ENCODE results near the gene OGFR.

The OGFR gene

GRCh38 chr20:62797671-62798532 lies 6.7 kb upstream of the OGFR start:
- Mint-ChIP-seq H3K4me3 (peak overlapping the region; percentile 82), H3K27me3 (no peaks in the 10 kb centered on the region), H3K4me1 (ENCODE audit: low read depth) (peaks cover 37% of the 10 kb centered on the region), H3K36me3 (ENCODE audit: low read depth) (peaks cover 43% of the 10 kb centered on the region), H3K9me3 (no peaks in the 10 kb centered on the region), H3K27ac (peak overlapping the region; percentile 91)
- no peak for DNase-seq

GRCh38 chr20:62799036-62799435 lies 5.6 kb upstream of the OGFR start:
- peaks cover 43% of the 10 kb centered on the region for H3K36me3 Mint-ChIP-seq (ENCODE audit: low read depth)
- H3K27ac Mint-ChIP-seq, result no peak overlapping the region
- peaks cover 29% of the 10 kb centered on the region for H3K4me1 Mint-ChIP-seq (ENCODE audit: low read depth)
- H3K4me3 Mint-ChIP-seq, result no peak overlapping the region
- H3K9me3 Mint-ChIP-seq, result no peaks in the 10 kb centered on the region
- no peaks in the 10 kb centered on the region for H3K27me3 Mint-ChIP-seq
- no peak for DNase-seq

DNA sequence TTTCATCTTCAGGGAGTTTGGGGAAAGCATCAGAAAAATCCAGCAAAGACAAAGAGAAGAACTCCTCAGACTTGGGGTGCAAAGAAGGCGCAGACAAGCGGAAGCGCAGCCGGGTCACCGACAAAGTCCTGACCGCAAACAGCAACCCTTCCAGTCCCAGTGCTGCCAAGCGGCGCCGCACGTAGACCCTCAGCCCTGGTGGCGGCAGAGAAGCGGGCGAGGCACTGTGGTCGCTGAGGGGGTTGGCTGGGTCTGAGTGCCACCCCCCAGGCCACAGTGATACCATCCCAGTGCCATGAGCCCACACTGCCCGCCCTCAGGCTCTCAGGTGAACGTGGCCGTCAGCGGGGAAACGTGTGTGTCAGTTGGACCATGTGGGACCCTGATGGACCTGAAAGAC lies 5.2 kb upstream of the OGFR start:
- Mint-ChIP-seq H3K4me1 (ENCODE audit: low read depth) (peaks cover 32% of the 10 kb centered on the region), H3K27me3 (no peaks in the 10 kb centered on the region), H3K4me3 (no peak overlapping the region), H3K27ac (no peak overlapping the region), H3K9me3 (no peaks in the 10 kb centered on the region), H3K36me3 (ENCODE audit: low read depth) (peaks cover 43% of the 10 kb centered on the region)
- DNase-seq, result no peak

DNA sequence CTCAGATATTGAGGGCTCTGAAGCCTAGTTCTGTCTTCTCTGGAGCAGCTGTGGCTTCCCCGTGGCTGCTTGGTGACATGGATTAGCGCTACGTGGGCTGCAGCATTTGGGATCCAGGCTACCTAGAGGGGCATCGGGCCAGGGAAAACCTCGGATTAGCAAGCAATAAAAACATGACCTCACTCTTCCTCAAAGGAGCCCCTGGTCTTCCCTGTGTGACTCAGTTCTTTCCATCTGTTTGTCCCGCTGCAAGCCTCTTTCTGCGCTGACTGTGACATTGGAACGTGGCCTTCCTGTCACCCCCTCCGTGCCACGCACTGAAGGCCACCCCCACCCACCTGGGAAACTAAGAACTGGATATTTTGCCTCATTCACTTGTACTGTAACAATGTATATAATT lies 4.8 kb upstream of the OGFR start:
- no peak for DNase-seq
- H3K9me3 Mint-ChIP-seq, result no peaks in the 10 kb centered on the region
- H3K27me3 Mint-ChIP-seq, result no peaks in the 10 kb centered on the region
- peaks cover 45% of the 10 kb centered on the region for H3K36me3 Mint-ChIP-seq (ENCODE audit: low read depth)
- no peak overlapping the region for H3K4me3 Mint-ChIP-seq
- peaks cover 28% of the 10 kb centered on the region for H3K4me1 Mint-ChIP-seq (ENCODE audit: low read depth)
- H3K27ac Mint-ChIP-seq, result no peak overlapping the region

DNA sequence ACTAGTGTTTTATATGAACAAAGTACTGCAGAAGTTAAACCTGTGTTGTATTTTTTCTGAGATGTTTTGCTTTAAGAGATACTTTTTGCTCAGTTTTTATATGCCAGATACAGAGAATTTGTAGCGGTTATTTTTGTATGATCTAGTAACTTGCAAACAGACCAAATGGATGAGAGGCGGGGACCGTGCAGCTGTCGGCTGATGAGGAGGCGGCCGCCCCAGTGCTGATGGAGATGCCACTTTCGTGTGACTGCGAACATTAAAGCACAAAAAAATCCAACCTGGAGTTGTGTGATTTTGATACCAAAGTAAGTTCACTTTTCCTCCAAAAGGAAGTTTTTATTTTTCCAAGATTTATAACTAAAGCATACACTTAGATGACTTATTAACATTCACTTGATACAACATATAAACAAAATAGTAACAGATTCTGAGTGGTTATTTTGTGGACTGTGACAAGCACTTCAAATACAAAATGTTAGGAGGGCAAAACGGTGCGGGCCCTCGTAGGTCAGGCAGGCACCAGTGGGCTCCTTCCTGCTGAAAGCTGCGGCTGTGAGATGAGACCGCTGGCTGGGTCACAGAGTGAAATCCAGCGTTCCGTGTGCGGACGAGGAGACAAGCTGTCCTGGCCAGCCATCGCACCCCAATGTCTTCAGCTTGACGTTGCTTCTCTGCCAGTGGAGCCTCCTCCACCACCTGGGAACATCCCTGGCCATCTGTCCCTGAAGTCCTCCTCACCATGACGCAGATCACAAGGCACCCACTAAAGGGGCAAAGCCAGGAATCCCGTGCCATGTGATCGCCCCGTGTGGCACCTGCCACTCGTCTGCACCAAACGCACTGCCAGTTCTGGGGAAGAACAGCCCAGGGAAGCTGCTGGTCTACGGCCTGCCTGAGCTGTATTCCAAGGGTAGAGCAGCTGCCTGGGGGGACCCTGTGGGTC lies 4.0 kb upstream of the OGFR start:
- Mint-ChIP-seq H3K9me3 (no peaks in the 10 kb centered on the region), H3K36me3 (ENCODE audit: low read depth) (peaks cover 47% of the 10 kb centered on the region), H3K27ac (no peak overlapping the region), H3K27me3 (no peaks in the 10 kb centered on the region), H3K4me1 (ENCODE audit: low read depth) (peaks cover 27% of the 10 kb centered on the region), H3K4me3 (no peak overlapping the region)
- no peak for DNase-seq

GRCh38 chr20:62801284-62802010 lies 3.2 kb upstream of the OGFR start:
- no peak overlapping the region for H3K4me3 Mint-ChIP-seq

DNA sequence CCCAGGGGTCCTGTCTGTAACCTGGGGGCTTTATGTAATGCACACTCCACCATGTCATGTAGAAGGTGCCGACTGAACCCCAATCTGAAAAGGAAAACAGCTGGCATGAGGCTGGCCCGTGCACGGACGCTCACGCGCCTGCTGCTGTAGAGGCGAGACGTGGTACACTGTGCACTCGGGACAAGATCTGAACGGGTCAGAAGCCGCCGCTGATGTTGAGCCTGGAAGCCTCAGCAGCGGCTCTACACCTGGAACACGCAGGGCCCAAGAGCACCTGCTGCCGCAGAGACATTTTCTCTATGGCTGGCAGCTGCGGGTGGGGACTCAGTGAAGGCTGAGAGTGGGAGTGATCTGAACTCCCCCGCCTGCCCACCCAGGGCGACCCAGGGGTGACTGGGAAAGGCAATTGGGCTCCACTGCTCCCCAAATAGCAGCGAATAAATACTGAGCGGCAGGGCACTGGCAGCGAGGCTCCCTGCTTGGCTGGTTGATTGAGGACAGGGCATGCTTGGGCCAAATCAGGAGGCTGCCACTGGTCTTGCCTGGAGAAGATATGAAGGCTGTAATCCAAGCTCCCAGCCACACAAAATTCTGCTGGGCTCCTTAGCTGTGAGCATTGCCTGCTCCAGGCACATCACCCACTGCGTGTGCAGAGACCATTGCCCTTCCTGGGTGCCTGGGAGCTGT lies 2.5 kb upstream of the OGFR start:
- Mint-ChIP-seq H3K4me1 (ENCODE audit: low read depth) (peaks cover 34% of the 10 kb centered on the region), H3K27me3 (no peaks in the 10 kb centered on the region), H3K4me3 (no peak overlapping the region), H3K27ac (no peak overlapping the region), H3K9me3 (no peaks in the 10 kb centered on the region), H3K36me3 (ENCODE audit: low read depth) (peaks cover 60% of the 10 kb centered on the region)
- no peak for DNase-seq

More at GRCh38 chr20:62801284-62802010, 3.2 kb upstream of the OGFR start:
- Mint-ChIP-seq H3K27ac (no peak overlapping the region), H3K9me3 (no peaks in the 10 kb centered on the region), H3K27me3 (no peaks in the 10 kb centered on the region), H3K36me3 (ENCODE audit: low read depth) (peaks cover 54% of the 10 kb centered on the region), H3K4me1 (ENCODE audit: low read depth) (peaks cover 31% of the 10 kb centered on the region)
- DNase-seq, result no peak

DNA sequence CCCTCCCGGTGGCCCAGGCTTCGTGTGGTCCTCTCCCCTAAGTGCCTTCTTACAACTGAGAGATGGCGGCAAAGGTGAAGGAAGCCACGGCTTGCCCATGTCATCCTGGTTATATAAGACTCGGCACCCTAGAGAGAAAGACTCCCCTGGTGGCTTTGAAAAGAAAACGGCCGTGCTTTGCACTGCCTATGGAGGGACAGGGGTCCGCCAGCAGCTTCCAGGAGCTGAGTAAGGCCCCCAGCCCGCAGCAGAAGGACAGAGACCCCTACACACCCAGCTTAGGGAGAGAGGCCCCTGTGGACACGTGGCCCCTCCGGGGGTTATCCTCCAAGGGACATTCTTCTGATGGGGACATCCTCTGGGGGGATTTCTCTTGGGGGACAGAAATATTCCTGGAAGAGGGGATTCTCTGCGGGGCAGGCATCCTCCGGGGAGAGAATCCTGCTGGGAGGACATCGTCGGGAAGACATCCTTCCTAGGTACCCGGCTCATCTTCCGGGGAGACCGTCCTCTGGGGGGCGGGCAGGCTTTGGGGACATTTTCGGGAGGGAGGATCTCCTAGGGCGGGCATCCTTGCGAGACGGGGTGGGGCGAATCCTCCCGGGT lies 511 bp upstream of the OGFR start:
- H3K4me3 Mint-ChIP-seq, result peak overlapping the region; percentile 79
- H3K4me1 Mint-ChIP-seq (ENCODE audit: low read depth), result peaks cover 32% of the 10 kb centered on the region
- no peaks in the 10 kb centered on the region for H3K9me3 Mint-ChIP-seq
- H3K27ac Mint-ChIP-seq, result peak overlapping the region; percentile 93
- DNase-seq, result peak; percentile 66
- peaks cover 61% of the 10 kb centered on the region for H3K36me3 Mint-ChIP-seq (ENCODE audit: low read depth)
- H3K27me3 Mint-ChIP-seq, result no peaks in the 10 kb centered on the region

DNA sequence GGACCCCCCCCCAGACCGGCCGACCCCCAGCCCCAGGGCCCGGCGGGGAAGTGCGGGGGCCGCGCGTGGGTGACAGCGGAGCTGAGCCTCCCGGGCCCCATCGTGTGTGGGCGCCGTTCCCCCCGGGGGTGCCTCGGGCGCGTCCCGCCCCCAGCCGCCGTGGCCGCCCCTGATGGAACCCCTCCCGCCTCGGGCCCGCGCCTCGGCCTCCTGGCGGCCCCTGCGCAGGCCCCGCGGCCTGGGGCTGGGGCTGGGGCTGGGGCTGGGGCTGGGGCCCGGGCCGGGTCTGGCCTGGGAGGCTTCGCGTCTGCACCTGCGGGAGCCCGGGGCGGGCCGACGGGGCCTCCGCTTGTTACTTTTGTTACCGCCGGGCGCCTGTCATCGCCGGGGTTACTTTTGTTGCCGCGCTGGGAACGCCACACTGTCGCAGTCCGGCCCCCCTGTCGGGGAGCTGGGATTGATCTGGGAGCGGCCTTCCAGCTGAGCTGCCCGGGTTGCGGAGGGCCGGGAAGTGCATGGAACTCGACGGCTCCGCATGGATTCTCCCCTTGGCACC lies 598 bp downstream of the OGFR start:
- H3K4me3 Mint-ChIP-seq, result peak overlapping the region; percentile 86
- H3K36me3 Mint-ChIP-seq (ENCODE audit: low read depth), result peaks cover 61% of the 10 kb centered on the region
- peak overlapping the region; percentile 81 for H3K27ac Mint-ChIP-seq
- H3K27me3 Mint-ChIP-seq, result no peaks in the 10 kb centered on the region
- no peaks in the 10 kb centered on the region for H3K9me3 Mint-ChIP-seq
- H3K4me1 Mint-ChIP-seq (ENCODE audit: low read depth), result peaks cover 30% of the 10 kb centered on the region
- peak; percentile 63 for DNase-seq

DNA sequence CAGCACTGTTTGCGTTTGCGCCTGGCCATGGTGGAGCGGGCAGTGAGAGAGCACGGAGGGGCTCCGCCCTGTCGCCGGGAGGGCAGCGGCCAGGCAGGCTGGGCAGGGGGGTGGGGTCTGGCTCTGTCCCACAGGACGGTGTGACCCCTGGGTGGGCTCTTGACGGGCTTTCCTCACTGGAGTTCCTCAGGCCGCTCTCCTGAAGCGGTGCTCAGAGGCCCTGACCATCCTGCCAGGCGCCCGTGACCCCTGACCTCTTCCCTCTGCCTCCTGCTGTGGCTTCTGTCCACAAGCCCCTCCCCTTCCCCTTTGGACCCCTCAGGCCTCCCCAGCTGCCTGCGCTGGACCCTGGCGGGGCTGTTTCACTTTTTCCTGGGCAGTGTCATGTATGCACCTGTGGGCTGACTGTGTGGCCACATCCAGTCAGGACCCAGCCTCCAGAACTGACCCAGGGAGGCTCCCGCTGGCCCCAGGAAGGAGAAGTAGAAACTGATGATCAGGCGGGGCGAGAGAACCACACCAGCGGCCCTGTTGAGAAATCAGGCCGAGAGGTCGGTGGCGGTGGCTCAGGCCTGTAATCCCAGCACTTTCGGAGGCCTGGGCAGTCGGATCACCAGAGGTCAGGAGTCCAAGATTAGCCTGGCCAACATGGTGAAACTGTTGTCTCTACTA lies 1.2 kb downstream of the OGFR start:
- peaks cover 61% of the 10 kb centered on the region for H3K36me3 Mint-ChIP-seq (ENCODE audit: low read depth)
- no peaks in the 10 kb centered on the region for H3K27me3 Mint-ChIP-seq
- peak overlapping the region; percentile 81 for H3K27ac Mint-ChIP-seq
- peak overlapping the region; percentile 86 for H3K4me3 Mint-ChIP-seq
- H3K9me3 Mint-ChIP-seq, result no peaks in the 10 kb centered on the region
- no peak for DNase-seq
- H3K4me1 Mint-ChIP-seq (ENCODE audit: low read depth), result peaks cover 30% of the 10 kb centered on the region

DNA sequence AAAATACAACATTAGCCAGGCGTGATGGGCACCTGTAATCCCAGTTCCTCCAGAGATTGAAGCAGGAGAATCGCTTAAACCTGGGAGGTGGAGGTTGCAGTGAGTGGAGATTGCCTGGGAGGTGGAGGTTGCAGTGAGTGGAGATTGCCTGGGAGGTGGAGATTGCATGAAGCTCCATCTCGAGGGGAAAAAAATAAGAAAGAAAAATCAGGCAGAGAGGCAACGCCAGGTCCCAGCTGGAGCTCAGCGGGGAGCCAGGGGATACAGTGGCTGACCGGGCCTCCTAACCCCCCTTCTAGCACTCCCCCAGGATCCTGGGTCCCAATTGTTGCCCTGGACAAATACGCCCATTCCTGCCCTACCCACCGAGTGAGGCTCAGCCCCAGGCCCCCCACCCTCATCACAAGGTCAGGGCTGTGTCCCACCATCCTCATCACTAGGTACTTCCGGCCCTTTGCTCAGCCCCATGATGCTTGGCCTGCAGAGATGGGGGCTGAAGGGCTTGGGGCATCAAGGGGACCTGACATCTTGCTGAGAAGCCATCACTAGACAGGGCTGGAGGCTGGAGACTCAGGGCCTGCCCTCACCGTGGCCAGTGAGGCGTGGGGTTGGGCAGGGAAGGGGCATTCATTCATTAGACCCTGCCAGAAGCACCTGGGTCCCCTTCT lies 1.9 kb downstream of the OGFR start:
- Mint-ChIP-seq H3K36me3 (ENCODE audit: low read depth) (peaks cover 61% of the 10 kb centered on the region), H3K4me3 (peak overlapping the region; percentile 86), H3K27ac (peak overlapping the region; percentile 66), H3K27me3 (no peaks in the 10 kb centered on the region), H3K9me3 (no peaks in the 10 kb centered on the region), H3K4me1 (ENCODE audit: low read depth) (peaks cover 30% of the 10 kb centered on the region)
- DNase-seq, result no peak

GRCh38 chr20:62807444-62808210 lies 3.0 kb downstream of the OGFR start:
- H3K4me3 Mint-ChIP-seq, result peak overlapping the region; percentile 4
- no peak for DNase-seq
- peaks cover 30% of the 10 kb centered on the region for H3K4me1 Mint-ChIP-seq (ENCODE audit: low read depth)
- peaks cover 69% of the 10 kb centered on the region for H3K36me3 Mint-ChIP-seq (ENCODE audit: low read depth)
- H3K9me3 Mint-ChIP-seq, result no peaks in the 10 kb centered on the region
- no peaks in the 10 kb centered on the region for H3K27me3 Mint-ChIP-seq
- no peak overlapping the region for H3K27ac Mint-ChIP-seq

Data from activated T-cell treated with anti-CD3 and anti-CD28 coated beads, Interleukin-2, amount 50 U/mL, for 24 hours (primary cell).